Measurements from ENCODE around the gene CCDC30.
"Not testable (repeated sequence)": the region's sequence is repeated elsewhere in the genome, so short reads cannot be mapped to it uniquely, and the experiment has no call there.

Gene CCDC30

DNA sequence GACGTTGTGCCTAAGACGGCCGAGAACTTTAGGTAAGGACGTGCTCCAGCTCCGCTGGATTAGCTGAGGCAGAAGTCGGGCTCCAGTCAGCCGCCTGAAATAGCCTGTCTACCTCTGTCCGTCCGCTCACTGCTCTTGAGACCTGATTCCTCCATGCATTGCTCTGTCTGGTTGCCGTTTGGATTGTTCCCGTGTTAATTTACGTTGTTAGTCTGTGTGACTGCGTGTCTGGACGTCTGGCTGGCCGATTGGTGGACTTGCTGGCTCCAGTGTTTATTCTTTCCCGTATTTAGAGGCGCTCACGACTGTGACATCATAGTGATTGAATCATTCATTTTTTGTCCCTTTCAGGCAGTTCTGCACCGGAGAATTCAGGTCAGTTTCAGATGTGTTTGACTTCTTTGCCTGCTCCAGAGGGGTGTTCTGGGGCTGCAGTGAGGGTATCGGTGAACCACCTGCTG lies 195.8 kb downstream of the CCDC30 start:
- DNase-seq, result no peak

DNA sequence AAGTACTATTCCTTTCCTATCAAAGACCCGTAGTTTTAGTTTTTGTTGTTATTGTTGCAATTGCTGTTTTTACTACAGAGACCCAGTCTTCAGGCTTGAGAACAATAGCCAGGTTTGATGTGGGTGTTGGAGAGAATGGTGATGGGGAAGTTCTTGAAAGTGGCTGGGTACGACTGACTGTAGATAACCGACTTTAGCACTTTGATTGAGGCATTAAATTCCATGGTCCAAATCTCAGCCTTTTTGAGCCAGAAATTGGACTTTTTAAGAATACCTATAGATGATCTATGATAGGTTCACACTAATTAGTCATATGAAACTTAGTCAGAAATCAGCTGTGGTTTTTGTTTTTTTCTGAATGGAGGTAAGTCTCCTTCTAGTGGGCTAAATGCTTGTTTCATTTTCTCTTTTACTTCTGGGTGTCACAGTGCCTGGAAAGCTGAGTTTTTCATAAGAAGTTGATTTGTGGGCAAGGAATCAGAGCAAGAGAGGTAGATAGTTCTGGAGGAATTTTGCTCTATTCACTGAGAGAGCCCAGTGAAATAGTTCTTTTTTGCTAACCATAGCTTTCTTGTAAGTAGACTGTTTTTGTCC lies 197.9 kb downstream of the CCDC30 start:
- DNase-seq, result no peak

DNA sequence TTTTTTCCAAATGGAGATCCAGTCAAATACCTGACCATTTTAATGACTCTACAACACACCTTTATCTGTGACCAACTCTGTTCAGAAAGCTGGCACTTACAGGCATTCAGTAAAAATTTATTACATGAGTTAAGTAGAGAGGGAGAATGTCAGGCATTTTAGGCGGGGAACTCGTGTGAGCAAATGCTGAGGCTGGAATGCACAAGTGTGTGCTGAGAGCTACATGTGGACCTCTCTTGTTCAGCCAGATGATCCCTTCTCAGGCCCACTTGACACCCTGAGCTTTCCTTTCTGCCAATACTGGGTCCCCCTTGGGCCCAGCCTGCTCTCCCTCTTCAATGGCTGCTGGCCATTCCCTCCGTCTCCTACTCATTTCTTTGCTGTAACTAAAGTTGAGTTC lies 206.8 kb downstream of the CCDC30 start:
- no peak for DNase-seq

DNA sequence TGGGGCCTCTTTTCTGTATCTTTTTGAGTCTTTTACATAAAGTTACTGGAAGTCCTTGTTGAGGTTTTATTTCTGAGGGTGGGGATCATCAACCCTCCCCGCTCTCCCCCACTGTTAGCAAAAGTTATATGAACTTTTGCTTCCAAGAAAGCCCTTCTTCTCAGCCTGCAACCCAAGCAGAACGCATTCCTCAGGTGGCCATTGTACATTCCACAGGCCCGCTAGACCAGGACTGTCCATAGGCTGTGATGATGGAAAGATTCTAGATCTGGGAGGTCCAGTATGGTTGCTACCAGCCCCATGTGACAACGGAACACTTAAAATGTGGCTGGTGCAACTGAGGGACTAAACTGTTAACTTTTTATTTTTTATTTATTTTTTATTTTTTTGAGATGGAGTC lies 207.3 kb downstream of the CCDC30 start:
- no peak for DNase-seq

DNA sequence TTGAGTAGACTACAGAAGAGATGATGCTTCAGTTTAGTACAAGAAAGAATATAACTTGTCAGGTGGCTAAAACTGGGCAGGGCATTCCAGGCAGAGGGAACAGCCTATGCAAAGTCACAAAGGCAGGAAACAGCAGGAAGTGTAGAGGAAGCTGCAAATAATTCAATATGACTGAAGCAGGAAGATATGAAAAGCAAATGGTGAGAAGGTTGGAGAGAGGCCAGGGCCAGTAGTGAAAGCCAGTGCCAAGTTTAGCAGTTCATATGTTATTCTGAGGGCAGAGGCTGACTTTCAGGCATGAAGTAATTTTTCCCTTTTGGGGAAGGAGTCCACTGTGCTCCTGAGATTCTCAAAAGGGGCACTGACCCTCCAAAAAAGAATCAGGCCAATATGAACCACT lies 211.1 kb downstream of the CCDC30 start:
- no peak for DNase-seq

DNA sequence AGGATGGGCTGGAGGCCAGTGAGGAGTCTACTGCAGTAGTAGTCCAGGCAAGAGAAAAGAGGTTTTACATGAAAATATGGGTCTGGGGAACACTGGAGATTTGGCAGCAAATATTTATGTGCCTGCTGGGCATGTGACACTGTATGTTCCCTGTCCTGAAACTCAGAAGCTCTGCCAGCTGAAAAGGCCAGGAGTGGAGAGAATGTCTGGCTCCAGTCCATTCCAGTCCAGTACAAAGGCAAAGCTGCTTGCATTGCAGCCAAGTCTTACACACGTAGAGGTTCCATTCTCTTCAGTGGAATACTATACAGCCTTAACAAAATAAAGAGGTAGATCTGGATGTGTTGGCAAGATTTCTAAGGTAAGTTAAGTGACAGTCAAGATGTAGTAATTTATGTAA lies 211.6 kb downstream of the CCDC30 start:
- DNase-seq, result no peak

DNA sequence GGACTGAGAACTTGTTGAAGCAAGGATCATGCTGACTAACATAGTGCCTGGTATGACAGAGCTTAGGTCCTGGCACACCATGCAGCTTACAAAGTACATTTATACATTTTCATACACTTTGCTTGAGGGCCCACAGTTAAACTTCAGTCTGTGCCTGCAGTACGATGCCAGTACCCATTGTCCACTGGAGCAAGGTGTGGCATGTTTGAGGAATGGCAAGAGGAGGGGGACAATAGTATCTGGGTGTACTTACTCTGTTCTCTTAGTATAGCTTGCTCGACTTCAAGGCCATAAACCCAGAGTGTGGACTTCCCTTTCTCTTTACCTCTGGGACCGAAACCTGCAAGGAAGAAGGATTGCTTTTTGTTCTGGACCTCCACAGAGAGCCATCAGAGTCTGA lies 212.4 kb downstream of the CCDC30 start:
- DNase-seq, result no peak

DNA sequence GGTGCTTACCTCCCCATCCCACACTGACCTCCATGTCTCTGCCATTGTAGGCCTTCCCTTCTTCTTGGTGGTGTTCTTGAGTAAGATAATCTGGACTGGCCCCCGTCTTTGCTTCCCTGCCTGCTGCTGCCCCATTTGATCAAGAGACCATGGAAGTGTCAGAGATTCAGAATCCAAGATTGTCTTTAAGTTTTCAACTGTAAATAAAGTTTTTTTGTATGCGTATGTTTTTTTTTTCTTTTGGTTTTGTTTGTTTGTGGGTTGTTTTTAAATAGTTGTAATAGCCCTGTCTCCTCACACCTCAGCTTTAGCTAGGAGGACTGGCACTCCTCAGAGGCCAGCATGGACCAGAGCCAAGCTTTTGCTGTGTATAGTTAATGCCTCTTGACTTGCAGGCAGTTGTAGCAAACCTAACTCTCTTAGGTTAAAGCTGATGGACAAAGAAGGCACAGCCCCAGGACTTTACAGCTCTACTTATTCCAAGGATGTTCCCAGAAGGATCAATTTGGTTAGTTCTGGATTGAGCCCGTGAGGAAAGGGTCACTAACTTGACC lies 213.5 kb downstream of the CCDC30 start:
- no peak for DNase-seq

DNA sequence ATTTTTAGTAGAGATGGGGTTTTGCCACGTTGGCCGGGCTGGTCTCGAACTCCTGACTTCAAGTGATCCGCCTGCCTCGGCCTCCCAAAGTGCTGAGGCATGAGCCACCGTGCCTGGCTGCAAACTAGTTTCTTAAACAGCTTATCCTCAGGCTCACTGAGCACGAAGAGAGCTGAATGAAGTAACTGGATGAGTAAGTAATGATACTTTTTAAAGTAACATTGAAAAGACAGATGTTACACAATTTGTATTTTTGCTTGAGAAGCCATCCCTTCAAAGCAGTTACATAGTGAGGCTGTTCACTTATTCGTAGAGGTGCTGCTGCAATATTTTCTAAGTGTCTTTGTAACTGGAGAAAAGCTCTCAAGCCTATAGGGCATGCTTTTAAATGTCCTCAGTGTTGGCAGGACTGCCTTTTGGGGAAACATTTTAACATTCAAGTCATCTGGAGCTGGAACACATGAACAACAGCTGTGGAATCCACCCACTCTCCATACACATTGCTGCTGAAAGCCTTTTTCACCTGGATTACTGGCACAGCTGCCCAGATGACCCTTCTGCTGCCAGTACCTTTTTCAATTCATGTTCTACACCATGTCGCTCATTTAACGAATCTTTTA lies 216.4 kb downstream of the CCDC30 start:
- DNase-seq, result no peak

DNA sequence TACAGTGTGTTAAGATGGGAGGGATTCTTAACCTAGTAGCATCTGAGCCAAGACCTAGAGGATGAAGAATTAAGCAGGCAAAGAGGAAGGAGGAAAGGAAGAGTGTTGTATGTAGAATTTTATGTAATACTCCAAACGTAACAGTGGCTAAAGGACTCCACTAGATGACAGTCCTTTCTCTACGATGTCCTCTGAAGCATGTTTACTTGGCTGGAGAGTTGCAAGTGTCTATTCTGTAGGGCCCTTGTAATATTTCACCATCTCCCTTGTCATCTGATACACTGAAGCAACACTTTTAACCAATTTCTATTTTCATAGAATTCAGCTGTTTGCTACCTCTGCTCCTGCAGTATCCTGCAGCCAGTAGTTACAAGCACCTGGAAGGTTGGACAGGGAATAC lies 217.0 kb downstream of the CCDC30 start:
- no peak for DNase-seq

DNA sequence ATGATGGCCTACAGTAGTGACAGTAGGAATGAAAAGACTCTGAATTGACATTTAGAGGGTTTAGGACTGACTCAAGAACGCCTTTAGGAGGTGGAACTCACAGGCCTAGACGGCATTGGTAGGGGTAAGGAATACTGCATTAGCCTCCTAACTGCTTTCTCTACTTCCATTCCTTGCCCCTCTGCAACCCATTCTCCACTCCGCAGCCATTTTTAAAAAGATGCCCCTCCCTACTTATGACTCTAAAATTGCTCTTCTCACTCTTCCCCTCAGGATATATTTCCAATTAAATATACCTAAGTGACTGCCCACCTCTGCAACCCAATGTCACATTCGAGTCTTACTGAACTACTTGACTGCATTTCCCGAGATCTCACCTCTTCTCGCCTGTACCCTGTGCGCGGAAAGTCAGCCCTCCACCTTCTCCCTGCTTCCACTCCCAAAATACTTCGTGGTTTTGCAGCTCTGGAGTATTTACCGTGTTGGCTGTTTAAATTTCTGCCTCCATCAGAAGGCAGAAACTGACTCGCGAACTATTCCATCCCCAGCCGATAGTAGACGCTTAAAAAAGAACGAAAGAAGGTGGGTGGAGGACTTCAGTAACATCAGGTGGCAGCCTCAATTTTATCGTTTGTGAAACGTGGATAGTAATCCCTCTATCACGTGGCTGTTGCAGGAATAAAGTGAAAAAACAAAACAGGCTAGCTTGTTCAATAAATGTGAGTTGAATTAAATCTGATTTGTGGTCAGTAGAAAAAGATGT lies 218.0 kb downstream of the CCDC30 start:
- DNase-seq, result peak; percentile 24

DNA sequence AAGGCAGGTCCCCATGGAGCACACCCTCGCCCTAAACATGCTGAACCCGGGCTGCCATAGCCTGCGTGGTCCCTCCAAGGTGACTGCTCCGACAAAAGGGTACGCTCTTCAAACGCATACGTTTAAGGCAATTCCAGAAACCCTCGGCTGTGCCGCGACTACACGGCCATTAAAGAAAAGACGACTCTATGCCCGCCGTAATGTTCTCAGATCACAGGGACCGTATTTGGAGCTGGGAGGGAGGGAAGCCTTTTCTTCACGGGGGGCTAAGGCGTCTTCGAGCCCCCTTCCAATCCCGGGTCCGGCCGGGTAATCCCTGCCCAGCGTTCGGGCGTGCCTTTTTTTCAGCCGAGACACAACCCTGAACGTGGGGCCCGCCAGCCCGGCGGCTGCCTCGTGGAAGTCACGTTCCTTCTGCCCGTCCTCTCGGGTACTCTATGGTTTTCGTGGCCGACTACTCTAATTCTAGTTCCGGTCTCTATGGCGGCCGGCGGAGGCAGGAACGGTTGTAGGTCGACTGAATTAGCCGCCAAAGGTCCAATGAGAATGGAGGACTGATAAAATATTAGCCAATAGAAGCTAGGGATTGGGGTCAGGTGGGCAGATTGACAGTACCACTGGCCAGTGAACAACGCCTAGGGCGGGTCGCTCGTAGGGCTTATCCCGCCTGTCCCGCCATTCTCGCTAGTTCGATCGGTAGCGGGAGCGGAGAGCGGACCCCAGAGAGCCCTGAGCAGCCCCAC lies 218.8 kb downstream of the CCDC30 start, which contains the start of gene YBX1:
Gene YBX1 (plus strand): TSS at position 678 of the 743 bp plus-strand sequence. CDS start 148 bp downstream, outside the sequence.
- DNase-seq, result peak; percentile 98

DNA sequence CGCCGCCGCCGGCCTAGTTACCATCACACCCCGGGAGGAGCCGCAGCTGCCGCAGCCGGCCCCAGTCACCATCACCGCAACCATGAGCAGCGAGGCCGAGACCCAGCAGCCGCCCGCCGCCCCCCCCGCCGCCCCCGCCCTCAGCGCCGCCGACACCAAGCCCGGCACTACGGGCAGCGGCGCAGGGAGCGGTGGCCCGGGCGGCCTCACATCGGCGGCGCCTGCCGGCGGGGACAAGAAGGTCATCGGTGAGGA lies 219.3 kb downstream of the CCDC30 start:
- DNase-seq, result not testable (repeated sequence)

DNA sequence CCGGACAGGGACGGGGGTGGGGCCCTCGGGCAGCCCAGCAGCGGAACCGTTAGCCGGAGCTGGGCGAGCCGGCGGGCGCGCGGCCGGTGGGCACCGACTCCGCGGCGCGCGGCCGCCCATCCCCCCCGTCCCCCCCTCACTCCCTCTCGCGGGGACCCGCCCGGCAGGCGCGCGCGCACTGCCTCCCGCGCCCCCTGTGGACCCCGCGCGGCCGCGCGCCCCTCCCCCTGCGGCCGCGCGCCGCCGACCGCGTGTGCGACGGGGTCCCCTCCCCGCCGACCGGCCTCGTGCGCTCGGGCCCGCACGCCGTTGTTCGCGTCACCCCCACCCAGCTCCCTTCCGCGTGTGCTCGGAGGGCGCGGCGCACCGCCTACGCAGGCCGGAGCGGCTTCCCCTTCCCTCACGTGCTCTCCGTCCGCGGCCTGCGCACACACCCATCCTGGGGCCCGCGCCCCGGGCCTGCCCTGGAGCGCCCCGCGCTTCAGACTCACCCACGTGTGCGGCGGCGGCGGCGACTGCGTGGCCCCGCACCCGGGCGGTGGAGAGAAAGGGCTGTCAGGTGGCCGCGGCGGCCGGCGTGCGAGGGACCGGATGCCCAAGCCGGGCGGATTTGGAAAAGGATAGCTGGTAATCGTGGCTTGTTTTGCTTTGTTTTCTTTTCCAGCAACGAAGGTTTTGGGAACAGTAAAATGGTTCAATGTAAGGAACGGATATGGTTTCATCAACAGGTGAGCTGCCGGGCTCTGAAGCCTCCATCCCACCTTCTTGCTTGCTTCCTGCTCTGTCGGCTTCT lies 219.8 kb downstream of the CCDC30 start:
- DNase-seq, result peak; percentile 60

DNA sequence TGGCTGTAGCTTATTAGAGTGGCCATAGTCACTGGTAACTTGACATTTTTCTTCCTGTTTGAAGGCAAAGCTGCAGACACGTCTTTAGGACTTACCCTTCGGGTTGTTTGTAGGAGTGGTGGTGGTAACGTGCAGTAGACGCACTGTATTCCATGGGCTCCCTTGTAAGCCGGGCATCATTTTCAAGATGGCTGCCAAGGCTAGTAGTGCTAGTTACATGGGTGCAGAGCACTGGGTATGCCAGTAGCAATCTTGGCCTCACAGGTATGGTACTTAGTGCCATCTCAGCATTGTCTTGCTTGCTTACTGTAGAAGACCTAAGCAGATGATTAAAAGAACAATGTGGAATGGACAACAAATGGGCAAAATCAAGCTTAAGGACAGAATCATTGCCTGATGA lies 221.1 kb downstream of the CCDC30 start:
- no peak for DNase-seq

DNA sequence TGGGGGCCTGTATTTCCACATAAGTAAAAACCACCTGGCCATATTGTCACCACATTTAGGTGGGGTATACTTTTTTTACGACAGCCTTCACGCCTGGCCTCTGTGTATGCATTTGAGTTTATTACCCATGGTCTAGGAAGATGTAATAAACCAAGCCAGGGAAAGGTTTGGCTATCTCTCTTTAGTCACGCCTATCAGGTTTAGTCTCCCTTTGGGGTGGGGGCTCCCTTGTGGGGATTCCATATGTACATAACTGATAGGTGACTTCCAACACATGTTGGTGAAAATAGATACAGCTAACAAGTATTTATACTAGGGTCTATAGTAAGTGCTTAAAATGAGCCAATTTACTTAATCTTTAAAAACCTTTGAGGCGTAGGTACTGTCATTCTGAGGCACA lies 223.3 kb downstream of the CCDC30 start:
- no peak for DNase-seq

DNA sequence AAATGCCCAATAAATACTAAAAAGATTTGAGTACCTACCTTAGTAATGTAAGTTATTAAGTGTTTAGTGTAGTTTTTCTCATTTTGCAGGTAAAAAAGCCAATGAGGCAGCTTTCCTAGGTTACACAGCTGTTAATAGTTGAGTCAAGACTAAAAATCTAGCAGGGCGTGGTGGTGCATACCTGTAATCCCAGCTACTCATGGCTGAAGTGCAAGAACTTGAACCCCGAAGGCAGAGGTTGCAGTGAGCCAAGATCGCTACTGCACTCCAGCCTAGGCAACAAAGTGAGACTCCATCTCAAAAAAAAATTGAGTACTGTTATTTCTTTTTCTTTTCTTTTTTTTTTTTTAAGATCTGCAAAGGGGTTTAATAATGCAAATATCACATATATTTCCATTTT lies 226.8 kb downstream of the CCDC30 start:
- DNase-seq, result no peak

DNA sequence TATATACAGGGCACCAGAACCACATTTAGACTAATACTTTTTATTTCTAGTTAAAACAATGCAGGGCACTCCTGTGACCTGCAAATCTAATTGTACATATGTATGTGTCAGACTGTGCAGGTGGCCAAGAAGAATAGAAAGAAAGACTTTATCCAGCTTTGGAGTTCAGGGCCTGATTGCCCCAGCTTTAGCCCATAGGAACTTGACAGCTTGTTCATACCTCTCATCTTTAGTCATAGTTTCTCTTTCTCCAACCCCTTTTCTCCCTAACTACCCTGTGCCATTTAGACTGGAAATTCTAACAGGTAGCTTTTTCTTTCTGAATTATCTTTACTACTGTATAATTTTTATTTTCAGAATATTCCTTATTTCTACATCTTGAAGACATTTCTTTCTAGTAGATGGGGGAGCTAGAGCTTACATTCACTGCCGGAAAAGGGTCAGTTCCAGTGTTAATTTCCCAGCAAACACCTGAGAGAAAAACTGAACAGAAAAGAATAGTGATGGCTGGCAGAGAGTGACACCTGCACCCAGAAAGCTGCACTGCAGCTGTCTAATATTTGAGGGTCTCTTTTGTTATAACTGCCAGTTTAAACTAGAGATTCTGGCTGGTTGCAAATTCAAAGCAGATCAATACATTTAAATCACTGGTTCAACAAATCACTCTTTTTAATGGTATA lies 227.5 kb downstream of the CCDC30 start:
- no peak for DNase-seq

DNA sequence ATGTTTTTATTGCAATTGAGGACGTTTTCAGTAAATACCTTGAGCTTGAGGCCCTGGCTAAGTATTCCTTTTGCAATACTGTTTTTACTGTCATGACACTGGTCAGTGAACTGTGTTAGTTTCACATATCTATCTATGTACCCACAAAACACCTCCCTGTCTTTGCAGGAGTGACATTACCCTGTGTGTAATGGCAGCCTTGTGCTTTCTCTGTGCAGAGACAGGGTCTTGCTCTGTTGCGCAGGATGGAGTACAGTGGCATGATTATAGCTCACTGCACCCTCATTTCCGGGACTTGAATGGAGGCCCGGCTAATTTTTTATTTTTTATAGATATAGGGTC lies 228.0 kb downstream of the CCDC30 start:
- DNase-seq, result no peak

DNA sequence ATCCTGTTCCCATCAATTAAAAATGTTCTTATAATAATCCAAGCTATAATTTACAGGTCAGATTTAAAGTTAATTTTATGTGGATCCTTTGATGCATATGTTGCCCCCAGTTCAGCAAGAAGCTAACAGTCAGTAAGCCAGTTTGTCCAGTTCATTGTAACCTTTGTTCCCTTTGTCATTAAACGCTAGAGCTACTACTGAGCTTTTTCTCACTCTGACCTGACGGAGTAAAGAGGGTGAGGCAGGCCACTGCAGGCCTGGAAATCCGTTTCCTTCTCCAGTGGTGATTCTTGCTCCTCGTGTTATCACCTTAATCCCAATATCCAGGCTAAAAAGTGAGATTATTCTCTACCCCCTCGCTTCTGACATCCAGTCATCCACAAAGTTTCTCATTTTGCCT lies 229.4 kb downstream of the CCDC30 start:
- DNase-seq, result no peak

DNA sequence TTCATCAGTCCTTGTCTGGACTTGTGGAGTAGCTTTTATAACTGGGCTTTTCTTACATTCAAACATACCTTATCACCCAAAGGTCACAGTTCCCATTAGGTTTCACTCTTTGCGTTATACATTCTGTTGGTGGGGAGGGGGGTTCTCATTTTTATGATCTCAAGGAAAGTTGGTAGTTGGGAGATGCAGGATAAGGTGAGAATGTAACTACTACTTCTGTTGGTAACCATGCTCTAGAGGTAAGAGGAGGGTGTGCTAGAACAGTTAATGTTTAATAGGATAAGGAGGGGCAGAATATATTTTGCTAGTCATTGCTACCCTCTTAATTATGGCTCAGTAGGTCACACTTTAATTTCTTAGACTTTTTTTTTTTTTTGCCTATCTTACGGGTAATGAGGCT lies 229.8 kb downstream of the CCDC30 start:
- no peak for DNase-seq

Data from NCI-H345 (cell line).